Endothelial cell of umbilical vein (primary cell): ENCODE results near the gene KRR1. TPM values are rescaled to one million over a fixed set of nuclear protein-coding genes. Genes with fewer than 3 reads are reported as not detected.

Source experiments
- BruUV-seq: library from RNA; stranded (reverse); fragments of 400-500 nt; replicated peaks from 2 replicates; lab custom pipeline; 2021; lab: Mats Ljungman, UMichigan
- CTCF ChIA-PET: fragments of 300-600, 350-600 bp; sonication (Branson Sonifier 250); formaldehyde crosslinking; loops from one replicate; lab custom pipeline; 2021; ENCODE audit warnings: antibody characterized with exemption, inconsistent platforms; lab: Charles Lee
- POLR2A ChIA-PET: fragments of 300-600, 350-600 bp; sonication (Branson Sonifier 250); formaldehyde crosslinking; loops from one replicate; lab custom pipeline; 2021; ENCODE audit warnings: antibody characterized with exemption, inconsistent platforms; lab: Charles Lee
- DNase-seq: peaks from one replicate; pipeline ENCODE4 v3.0.0-alpha.2; 2011; ENCODE audit warnings: low read depth, low spot score
- FAIRE-seq: peaks from 2 replicates; lab custom pipeline; 2011; peaks lifted over from hg19 to GRCh38; lab: Jason Lieb, UNC
- H2AFZ ChIP-seq: 2 replicates; pipeline ENCODE4 v1.6.0; 2012; ENCODE audit warnings: low read depth, low read length, control low read depth, inconsistent platforms
- H3K27ac ChIP-seq: 2 replicates; pipeline ENCODE4 v1.5.1; 2011; ENCODE audit warnings: low read depth, mild to moderate bottlenecking, control low read depth, low read length, moderate library complexity; ENCODE audit not compliant: insufficient read depth
- H3K27me3 ChIP-seq, 2 experiments: 2 replicates each; pipeline versions ENCODE4 v1.6.0 to v1.6.1; 2011; ENCODE audit warnings: low read length in 2 of 2, mixed read lengths in 1 of 2; ENCODE audit not compliant: control insufficient read depth in 2 of 2, insufficient read depth in 2 of 2
- H3K36me3 ChIP-seq, 2 experiments: 2 replicates in 1 of 2; 3 replicates in 1 of 2; pipeline ENCODE4 v1.5.1; 2011; ENCODE audit warnings: low read length in 2 of 2, mild to moderate bottlenecking in 1 of 2, moderate library complexity in 1 of 2; ENCODE audit not compliant: control insufficient read depth in 2 of 2, insufficient read depth in 2 of 2; ENCODE audit errors: extremely low read depth in 1 of 2
- H3K4me1 ChIP-seq: 3 replicates; pipeline ENCODE4 v1.5.1; 2011; ENCODE audit warnings: mild to moderate bottlenecking, low read length; ENCODE audit not compliant: control insufficient read depth, insufficient read depth; ENCODE audit errors: extremely low read depth
- H3K4me2 ChIP-seq: 2 replicates; pipeline ENCODE4 v1.6.1; 2011; ENCODE audit warnings: low read length, control low read depth, mixed read lengths; ENCODE audit not compliant: insufficient read depth
- H3K4me3 ChIP-seq, 3 experiments: fragments of 200-600 bp in 1 of 3; sonication (generic), shearing (Covaris generic) in 1 of 3; replicated peaks in 1 of 3; 2 replicates each; pipeline ENCODE4 v1.5.1; 2011 to 2016; ENCODE audit warnings: control low read depth in 3 of 3, low read length in 3 of 3, mild to moderate bottlenecking in 2 of 3, inconsistent platforms in 1 of 3, low read depth in 1 of 3, moderate library complexity in 1 of 3; ENCODE audit not compliant: insufficient read depth in 1 of 3
- H3K79me2 ChIP-seq: 2 replicates; pipeline ENCODE4 v1.6.0; 2012; ENCODE audit warnings: low read length, inconsistent platforms; ENCODE audit not compliant: control insufficient read depth, insufficient read depth
- H3K9ac ChIP-seq: replicated peaks from 2 replicates; pipeline ENCODE3; 2011; ENCODE audit warnings: low read length, control low read depth; ENCODE audit not compliant: insufficient read depth; ENCODE audit errors: extremely low read depth
- H3K9me1 ChIP-seq: replicated peaks from 3 replicates; pipeline ENCODE4 v1.6.0; 2011; ENCODE audit warnings: mild to moderate bottlenecking, low read length; ENCODE audit not compliant: control insufficient read depth, insufficient read depth; ENCODE audit errors: extremely low read depth
- H3K9me3 ChIP-seq: replicated peaks from 2 replicates; pipeline ENCODE4 v1.5.1; 2012; ENCODE audit warnings: low read length, inconsistent platforms; ENCODE audit not compliant: control insufficient read depth, insufficient read depth
- H4K20me1 ChIP-seq: replicated peaks from 2 replicates; pipeline ENCODE3; 2011; ENCODE audit warnings: mild to moderate bottlenecking, low read length; ENCODE audit not compliant: control insufficient read depth, insufficient read depth; ENCODE audit errors: extremely low read depth
- CTCF ChIP-seq, 2 donors: IDR thresholded peaks; 1 replicate in 1 of 2; 2 replicates in 1 of 2; pipeline ENCODE4 v1.5.1; 2011; ENCODE audit warnings: low read length in 2 of 2, mild to moderate bottlenecking in 2 of 2, moderate library complexity in 2 of 2, control low read depth in 1 of 2, inconsistent platforms in 1 of 2, low read depth in 1 of 2; ENCODE audit not compliant: insufficient read depth in 1 of 2; ENCODE audit errors: extremely low read depth in 1 of 2
- EZH2 ChIP-seq: IDR thresholded peaks from 2 replicates; pipeline ENCODE4 v1.6.1; 2012; ENCODE audit warnings: borderline replicate concordance, low read depth, mild to moderate bottlenecking, moderate library complexity, low read length, inconsistent platforms; ENCODE audit not compliant: severe bottlenecking
- FOS ChIP-seq: IDR thresholded peaks from 2 replicates; pipeline ENCODE4 v1.6.1; 2011; ENCODE audit warnings: mild to moderate bottlenecking, low read length, moderate library complexity, borderline replicate concordance; ENCODE audit not compliant: insufficient read depth
- GATA2 ChIP-seq: IDR thresholded peaks from 2 replicates; pipeline ENCODE4 v1.7.0; 2011; ENCODE audit warnings: low read depth, mild to moderate bottlenecking, moderate library complexity, mixed read lengths, low read length; ENCODE audit not compliant: insufficient read length, insufficient read depth
- JUN ChIP-seq: IDR thresholded peaks from 2 replicates; pipeline ENCODE4 v1.6.1; 2011; ENCODE audit warnings: borderline replicate concordance, low read depth; ENCODE audit not compliant: insufficient read length, insufficient read depth
- MAX ChIP-seq: IDR thresholded peaks from 2 replicates; pipeline ENCODE4 v1.6.1; 2011; ENCODE audit not compliant: insufficient read depth, insufficient read length
- MYC ChIP-seq: IDR thresholded peaks from one replicate; pipeline ENCODE4 v1.6.1; 2011; ENCODE audit warnings: mild to moderate bottlenecking, low read depth, low read length
- POLR2A ChIP-seq: IDR thresholded peaks from 2 replicates; pipeline ENCODE4 v1.6.1; 2012; ENCODE audit warnings: low read depth, mild to moderate bottlenecking, control low read depth, low read length
- POLR2AphosphoS5 ChIP-seq: IDR thresholded peaks from 2 replicates; pipeline ENCODE4 v1.6.1; 2012; ENCODE audit warnings: low read depth, mild to moderate bottlenecking, control low read depth, low read length, moderate library complexity; ENCODE audit not compliant: insufficient read depth
- dilution Hi-C: fragments of 300-500 bp; cut with MboI; formaldehyde crosslinking; loops from one replicate; pipeline ENCODE4 v1.15.0; 2019; ENCODE audit warnings: low sequenced_read_pairs; ENCODE audit not compliant: extremely low pct_ligation_motif_present
- intact Hi-C: fragments of 100-400 bp; cut with micrococcal nuclease; formaldehyde crosslinking; loops from one replicate; pipeline ENCODE4 v1.10.0; 2022
- polyA plus RNA-seq, 4 experiments: library from polyadenylated mRNA; depleted of rRNA in 3 of 4; stranded (reverse) in 3 of 4; unstranded in 1 of 4; fragments of >200 nt; gene quantifications; 2 replicates each; pipeline versions ENCODE4 v1.2.1 to v1.2.3, GENCODE V29; 2011 to 2012; ENCODE audit warnings: missing spikeins in 1 of 4
- total RNA-seq: library from RNA; stranded (reverse); gene quantifications from 2 replicates; pipeline ENCODE4 v1.2.3, GENCODE V29; 2021

Gene KRR1
- total and polyA plus RNA-seq, 2 donors (not counting 3 experiments of a cell fraction or from before 2014, with no cell fraction given) = 5.9 to 49.3 TPM

DNA sequence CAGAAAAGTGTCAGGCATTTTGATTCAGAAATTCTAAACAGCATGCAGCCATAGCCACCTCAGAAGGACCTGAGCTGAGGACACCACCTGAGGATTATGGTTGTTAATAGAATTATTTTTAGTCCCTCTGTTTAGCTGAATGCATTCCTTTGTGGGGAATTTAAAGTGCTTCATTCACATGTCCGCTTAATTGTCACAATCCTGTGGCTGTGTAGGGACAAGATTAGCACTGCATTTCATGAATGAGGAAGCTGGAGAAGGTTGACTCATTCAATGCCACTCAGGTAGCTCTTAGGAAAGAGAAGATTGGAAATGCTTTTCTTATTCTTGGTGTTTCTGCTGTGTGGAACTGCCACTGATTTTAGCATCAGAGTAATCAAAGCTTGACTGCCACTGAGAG is 42.0 kb upstream of the KRR1 start:
- BruUV-seq = no TSS peak
- H3K79me2 ChIP-seq = no peaks in the 10 kb centered on the region
- H3K36me3 ChIP-seq = no peaks in the 10 kb centered on the region
- H3K27ac ChIP-seq = no peak overlapping the region
- no peak overlapping the region for H2AFZ ChIP-seq
- dilution Hi-C loops (no loop called here), intact Hi-C loops (no loop called here)
- no peak for FAIRE-seq
- H3K4me2 ChIP-seq = no peak overlapping the region
- POLR2A ChIA-PET = interaction anchor here (1.2 kb wide), 1 partner anchor 117 kb away, joined by 3 read pairs; no protein-coding TSS in a partner anchor
- CTCF ChIA-PET = interaction anchor here (0.8 to 1.9 kb wide), 7 partner anchors 8 to 484 kb away, joined by 3 to 6 read pairs (median 3); partner anchors contain the start of gene PHLDA1
- no peaks in the 10 kb centered on the region for H4K20me1 ChIP-seq
- DNase-seq = no peak
- H3K27me3 ChIP-seq = no peaks in the 10 kb centered on the region
- H3K9ac ChIP-seq = no peak overlapping the region
- H3K4me1 ChIP-seq = peaks cover 20% of the 10 kb centered on the region
- no peaks in the 10 kb centered on the region for H3K9me3 ChIP-seq
- TF ChIP-seq CTCF (IDR thresholded peaks at IDR 0.05; ENCODE audit: extremely low read depth in 1 of 2, insufficient read depth in 1 of 2, low read depth in 1 of 2, low read length in 2 of 2) (no peak), GATA2 (no peak), JUN (no peak)
- H3K9me1 ChIP-seq = no peaks in the 10 kb centered on the region
- no peak overlapping the region for H3K4me3 ChIP-seq

DNA sequence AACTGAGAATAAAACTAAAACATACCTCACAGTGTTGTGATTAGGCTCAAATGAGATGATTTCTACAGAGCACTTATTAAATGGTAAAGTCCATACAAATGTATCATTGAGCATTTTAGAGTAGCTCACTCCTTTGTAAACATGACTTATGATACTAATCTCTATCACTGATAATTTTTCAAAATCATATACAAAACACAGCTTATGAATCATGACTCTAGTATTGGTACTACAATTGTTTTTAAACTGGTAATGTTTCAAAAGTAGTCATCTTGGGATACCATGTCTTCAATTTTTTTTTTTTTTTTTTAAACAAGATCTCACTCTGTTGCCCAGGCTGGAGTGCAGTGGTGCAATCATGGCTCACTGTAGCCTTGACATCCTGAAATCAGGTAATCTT is 40.1 kb upstream of the KRR1 start:
- Histone ChIP-seq H3K9ac (no peak overlapping the region), H3K27ac (no peak overlapping the region), H2AFZ (no peak overlapping the region), H3K4me1 (peaks cover 20% of the 10 kb centered on the region), H3K36me3 (no peaks in the 10 kb centered on the region), H3K4me2 (no peak overlapping the region), H3K9me3 (no peaks in the 10 kb centered on the region), H3K27me3 (no peaks in the 10 kb centered on the region), H3K4me3 (no peak overlapping the region), H4K20me1 (no peaks in the 10 kb centered on the region), H3K9me1 (no peaks in the 10 kb centered on the region), H3K79me2 (no peaks in the 10 kb centered on the region)
- dilution Hi-C loops (no loop called here), intact Hi-C loops (loop anchor here (2.0 kb wide), 1 partner anchor 13 kb away; no protein-coding TSS in a partner anchor)
- DNase-seq (no peak), FAIRE-seq (no peak)
- BruUV-seq = no TSS peak
- ChIA-PET POLR2A (no interaction called here), CTCF (interaction anchor here (0.7 to 1.3 kb wide), 4 partner anchors 8 to 481 kb away, joined by 3 to 10 read pairs (median 4); partner anchors contain the start of gene PHLDA1)
- TF ChIP-seq EZH2 (no peak), JUN (no peak), MAX (no peak), FOS (no peak), POLR2AphosphoS5 (no peak), GATA2 (no peak), CTCF (IDR thresholded peaks at IDR 0.05; ENCODE audit: extremely low read depth in 1 of 2, insufficient read depth in 1 of 2, low read depth in 1 of 2, low read length in 2 of 2) (no peak), POLR2A (no peak), MYC (no peak)
